GM12801 (cell line): ENCODE data around the gene CCK.

Source experiments
- TF ChIP-seq, protein P1 (sequence below): IDR thresholded peaks from one replicate; pipeline ENCODE4 v1.5.1; 2011; ENCODE audit warnings: control low read depth; ENCODE audit not compliant: insufficient read length; ENCODE audit errors: extremely low read depth

Gene CCK

DNA sequence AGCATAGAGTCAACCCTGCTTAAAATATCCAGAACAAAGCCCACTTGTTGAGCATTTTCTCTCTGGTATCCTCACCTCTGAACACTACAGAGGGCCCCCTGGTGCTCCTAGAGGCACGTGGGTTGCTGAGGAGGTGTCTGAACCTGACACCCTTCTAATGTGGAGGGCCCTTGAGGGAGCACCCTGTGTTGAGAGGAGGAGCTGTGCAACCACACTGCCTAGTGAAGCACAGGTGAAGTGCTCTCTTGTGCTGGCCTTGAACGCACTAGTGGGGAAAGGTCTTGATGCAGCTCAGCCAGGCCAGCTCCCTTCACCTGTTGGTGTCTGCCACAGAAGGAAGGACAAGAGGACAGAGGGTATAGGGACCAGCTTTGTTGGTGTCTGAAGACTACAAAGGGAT lies 51.9 kb downstream of the CCK start:
- TF ChIP-seq, protein P1, sequence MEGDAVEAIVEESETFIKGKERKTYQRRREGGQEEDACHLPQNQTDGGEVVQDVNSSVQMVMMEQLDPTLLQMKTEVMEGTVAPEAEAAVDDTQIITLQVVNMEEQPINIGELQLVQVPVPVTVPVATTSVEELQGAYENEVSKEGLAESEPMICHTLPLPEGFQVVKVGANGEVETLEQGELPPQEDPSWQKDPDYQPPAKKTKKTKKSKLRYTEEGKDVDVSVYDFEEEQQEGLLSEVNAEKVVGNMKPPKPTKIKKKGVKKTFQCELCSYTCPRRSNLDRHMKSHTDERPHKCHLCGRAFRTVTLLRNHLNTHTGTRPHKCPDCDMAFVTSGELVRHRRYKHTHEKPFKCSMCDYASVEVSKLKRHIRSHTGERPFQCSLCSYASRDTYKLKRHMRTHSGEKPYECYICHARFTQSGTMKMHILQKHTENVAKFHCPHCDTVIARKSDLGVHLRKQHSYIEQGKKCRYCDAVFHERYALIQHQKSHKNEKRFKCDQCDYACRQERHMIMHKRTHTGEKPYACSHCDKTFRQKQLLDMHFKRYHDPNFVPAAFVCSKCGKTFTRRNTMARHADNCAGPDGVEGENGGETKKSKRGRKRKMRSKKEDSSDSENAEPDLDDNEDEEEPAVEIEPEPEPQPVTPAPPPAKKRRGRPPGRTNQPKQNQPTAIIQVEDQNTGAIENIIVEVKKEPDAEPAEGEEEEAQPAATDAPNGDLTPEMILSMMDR: no peak

DNA sequence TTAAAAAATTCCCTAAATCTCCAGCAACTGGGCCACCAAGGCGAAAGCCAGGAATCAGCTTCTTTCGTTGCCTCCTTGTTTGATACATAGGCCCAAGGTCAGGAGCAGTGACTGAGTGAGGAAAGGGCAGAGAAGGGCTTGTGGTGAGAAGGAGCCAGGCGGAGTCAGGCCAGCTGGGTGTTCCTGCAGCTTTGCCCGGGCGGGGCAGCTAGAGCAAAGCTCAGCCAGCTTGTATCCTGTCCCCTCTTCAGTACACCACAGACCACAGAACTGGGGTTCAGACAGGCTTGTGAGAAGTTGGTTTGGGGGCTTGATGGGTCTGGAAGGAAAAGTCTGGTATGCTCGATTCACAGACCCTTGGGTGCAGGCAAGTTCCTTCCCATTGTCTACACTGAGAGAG lies 52.6 kb downstream of the CCK start:
- TF ChIP-seq, protein P1: no peak

DNA sequence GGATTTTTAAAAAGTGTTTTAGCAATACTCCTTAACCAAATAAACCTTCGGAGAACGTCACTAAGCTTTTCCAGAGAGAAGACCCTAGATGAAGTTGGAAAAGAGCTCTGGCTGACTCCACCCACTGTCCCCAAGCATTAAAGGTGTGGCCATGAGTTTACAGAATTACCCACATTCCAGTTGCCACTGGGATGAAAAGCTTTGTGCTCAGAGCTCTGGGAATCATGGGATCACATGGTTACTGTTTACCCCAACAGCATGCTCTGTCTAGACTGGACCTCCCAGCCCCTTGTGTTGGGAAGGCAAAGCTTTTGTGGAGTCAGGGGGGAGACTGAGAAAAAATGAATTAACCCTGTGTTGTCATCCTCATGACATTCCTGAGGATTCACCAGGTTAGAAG lies 55.3 kb downstream of the CCK start:
- TF ChIP-seq, protein P1: no peak

DNA sequence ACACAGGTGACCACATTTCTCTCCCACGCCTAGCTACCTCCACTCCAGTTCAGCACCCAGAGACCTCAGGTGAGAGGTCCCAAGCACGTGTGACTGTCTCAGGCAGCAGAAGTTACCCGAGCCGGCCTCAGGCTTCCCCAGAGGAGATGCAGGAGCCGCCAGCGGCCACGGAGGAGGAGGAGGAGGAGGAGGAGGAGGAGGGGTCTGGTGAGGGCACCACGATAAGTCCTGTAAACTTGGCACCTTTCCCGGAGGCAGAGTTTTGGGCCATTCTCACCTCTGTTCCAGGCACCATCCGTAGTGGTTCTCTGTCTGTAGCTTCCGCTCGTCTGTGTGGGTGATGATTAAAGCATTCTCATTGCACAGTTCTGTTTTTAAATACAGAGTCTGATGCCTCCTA lies 56.1 kb downstream of the CCK start:
- TF ChIP-seq, protein P1: no peak
